B cell (primary cell): ENCODE measurements around the gene DNAJC6. TPM values are rescaled to one million over a fixed set of nuclear protein-coding genes. Genes with fewer than 3 reads are reported as not detected.

ENCODE experiments used
- ATAC-seq: fragments of 200-7000 bp; cut with Tn5 transposase; one replicate; pipeline ENCODE4 v1.10.0; 2021; ENCODE audit warnings: low read depth, mild to moderate bottlenecking, moderate number of reproducible peaks, moderate library complexity
- CTCF ChIA-PET: fragments of 350-600 bp; sonication (Branson Sonifier 250); formaldehyde crosslinking; loops from one replicate; lab custom pipeline; 2021; ENCODE audit warnings: antibody characterized with exemption, inconsistent platforms; lab: Charles Lee
- POLR2A ChIA-PET: fragments of 350-600 bp; sonication (Branson Sonifier 250); formaldehyde crosslinking; loops from one replicate; lab custom pipeline; 2021; ENCODE audit warnings: antibody characterized with exemption; lab: Charles Lee
- DNase-seq: peaks from one replicate; pipeline ENCODE4 v3.0.0; 2013
- H2AFZ ChIP-seq: 2 replicates; pipeline ENCODE4 v1.6.1; 2012; ENCODE audit warnings: mild to moderate bottlenecking, low read depth, low read length; ENCODE audit not compliant: insufficient read depth, poor library complexity, severe bottlenecking
- H3K27ac ChIP-seq, 2 donors: 1 replicate in 1 of 2; 2 replicates in 1 of 2; pipeline ENCODE4 v1.5.1; 2012 to 2013; ENCODE audit warnings: low read length in 2 of 2, mild to moderate bottlenecking in 2 of 2, moderate library complexity in 1 of 2
- H3K27me3 ChIP-seq, 4 experiments: fragments of 200-600 bp in 1 of 4; sonication (generic) in 1 of 4; replicated peaks in 1 of 4; 1 replicate in 2 of 4; 2 replicates in 2 of 4; pipeline versions ENCODE4 v1.6.1 to v1.7.0; 2013 to 2016; ENCODE audit warnings: low read length in 3 of 4, mild to moderate bottlenecking in 2 of 4, mixed read lengths in 1 of 4, moderate library complexity in 1 of 4; ENCODE audit not compliant: insufficient read depth in 4 of 4, control insufficient read depth in 3 of 4; ENCODE audit errors: control extremely low read depth in 1 of 4
- H3K36me3 ChIP-seq, 2 experiments: replicated peaks in 1 of 2; 1 replicate in 1 of 2; 2 replicates in 1 of 2; pipeline versions ENCODE4 v1.6.1 to v1.7.1; 2013; ENCODE audit warnings: low read length in 1 of 2; ENCODE audit not compliant: insufficient read depth in 2 of 2, control insufficient read depth in 1 of 2; ENCODE audit errors: control extremely low read depth in 1 of 2, extremely low read depth in 1 of 2
- H3K4me1 ChIP-seq, 2 donors: fragments of 200-600 bp in 1 of 2; sonication (generic) in 1 of 2; 1 replicate in 1 of 2; 2 replicates in 1 of 2; pipeline versions ENCODE4 v1.5.1 to v1.6.1; 2013 to 2017; ENCODE audit warnings: low read length in 2 of 2; ENCODE audit not compliant: control insufficient read depth in 2 of 2, insufficient read depth in 2 of 2
- H3K4me2 ChIP-seq: replicated peaks from 2 replicates; pipeline ENCODE3; 2012; ENCODE audit warnings: mild to moderate bottlenecking, low read depth, low read length; ENCODE audit not compliant: poor library complexity, severe bottlenecking
- H3K4me3 ChIP-seq, 5 experiments: fragments of 200-600 bp in 1 of 5; sonication (generic) in 1 of 5; 1 replicate in 3 of 5; 2 replicates in 2 of 5; pipeline versions ENCODE4 v1.5.1 to v1.7.0; 2011 to 2016; ENCODE audit warnings: low read length in 4 of 5, mild to moderate bottlenecking in 4 of 5, low read depth in 2 of 5, control low read depth in 1 of 5, moderate library complexity in 1 of 5; ENCODE audit not compliant: insufficient read depth in 1 of 5; ENCODE audit errors: control extremely low read depth in 1 of 5, extremely low read depth in 1 of 5
- H3K79me2 ChIP-seq: fragments of 200-600 bp; sonication (generic); one replicate; pipeline ENCODE4 v1.6.0; 2016; ENCODE audit warnings: low read length; ENCODE audit not compliant: control insufficient read depth, insufficient read depth
- H3K9ac ChIP-seq: fragments of 200-600 bp; sonication (generic); 2 replicates; pipeline ENCODE4 v1.6.1; 2017; ENCODE audit warnings: mild to moderate bottlenecking, low read length, moderate library complexity
- H3K9me3 ChIP-seq, 3 donors: one replicate each; pipeline versions ENCODE4 v1.6.1 to v1.7.1; 2013; ENCODE audit warnings: low read length in 2 of 3; ENCODE audit not compliant: control insufficient read depth in 2 of 3, insufficient read depth in 1 of 3; ENCODE audit errors: control extremely low read depth in 1 of 3
- H4K20me1 ChIP-seq: 2 replicates; pipeline ENCODE4 v1.6.0; 2012; ENCODE audit warnings: mild to moderate bottlenecking, low read length; ENCODE audit not compliant: insufficient read depth, control insufficient read depth, poor library complexity, severe bottlenecking
- H3K27ac Mint-ChIP-seq: one replicate; pipeline ENCODE4 v1.8.0; 2021; ENCODE audit warnings: mixed read lengths
- H3K27me3 Mint-ChIP-seq: one replicate; pipeline ENCODE4 v1.8.0; 2021; ENCODE audit warnings: mixed read lengths
- H3K4me1 Mint-ChIP-seq: one replicate; pipeline ENCODE4 v1.8.0; 2021; ENCODE audit warnings: mixed read lengths
- H3K4me3 Mint-ChIP-seq: one replicate; pipeline ENCODE4 v1.8.0; 2021; ENCODE audit warnings: mixed read lengths
- H3K9me3 Mint-ChIP-seq: one replicate; pipeline ENCODE4 v1.8.0; 2022; ENCODE audit warnings: mixed read lengths; ENCODE audit not compliant: insufficient read depth
- CTCF ChIP-seq: fragments of 200-600 bp; IDR thresholded peaks from one replicate; pipeline ENCODE4 v1.8.0; 2022; ENCODE audit warnings: antibody characterized with exemption, mild to moderate bottlenecking
- EZH2 ChIP-seq: IDR thresholded peaks from 2 replicates; pipeline ENCODE4 v1.6.1; 2012; ENCODE audit warnings: borderline replicate concordance, low read depth, mild to moderate bottlenecking, moderate library complexity, low read length; ENCODE audit not compliant: insufficient read depth, poor library complexity, severe bottlenecking
- WGBS: methylation state at CpG from one replicate; pipeline ENCODE4 v1.1.5; 2013; ENCODE audit warnings: missing lambda C conversion rate; ENCODE audit not compliant: insufficient coverage; 5-methylcytosine and 5-hydroxymethylcytosine counted together
- intact Hi-C: fragments of 100-400 bp; cut with micrococcal nuclease; formaldehyde crosslinking; loops from one replicate; pipeline ENCODE4 v1.10.0; 2022
- polyA plus RNA-seq: library from polyadenylated mRNA; depleted of rRNA; stranded (reverse); fragments of >200 nt; gene quantifications from 2 replicates; pipeline ENCODE4 v1.2.3, GENCODE V29; 2012
- total RNA-seq, 2 donors: library from RNA; stranded (reverse); fragments of 120-200 nt in 1 of 2; gene quantifications; 1 replicate in 1 of 2; 2 replicates in 1 of 2; pipeline versions ENCODE4 v1.2.3 to v1.2.4, GENCODE V29; 2013 to 2022

Gene DNAJC6
- total and polyA plus RNA-seq, 2 donors (not counting 1 experiment from before 2014, with no cell fraction given), result 0.12 to 0.69 TPM

GRCh38 chr1:65360648-65361047 is 51.3 kb downstream of the DNAJC6 start:
- TF ChIP-seq EZH2 (no peak), CTCF (no peak)
- H3K4me3 Mint-ChIP-seq, result no peak overlapping the region
- no peaks in the 10 kb centered on the region for H3K36me3 ChIP-seq
- intact Hi-C loops, result no loop called here
- ATAC-seq (no peak), DNase-seq (no peak)
- no peaks in the 10 kb centered on the region for H3K4me1 ChIP-seq
- H3K27me3 ChIP-seq, result no peaks in the 10 kb centered on the region
- POLR2A ChIA-PET, result no interaction called here
- H3K9me3 Mint-ChIP-seq, result no peaks in the 10 kb centered on the region
- H3K27ac Mint-ChIP-seq, result no peak overlapping the region
- H3K79me2 ChIP-seq, result no peaks in the 10 kb centered on the region
- no peaks in the 10 kb centered on the region for H3K4me1 Mint-ChIP-seq
- H3K27ac ChIP-seq, result no peak overlapping the region
- H3K4me3 ChIP-seq, result no peak overlapping the region
- CTCF ChIA-PET, result no interaction called here
- no peak overlapping the region for H3K9ac ChIP-seq
- no peak overlapping the region for H2AFZ ChIP-seq
- no peaks in the 10 kb centered on the region for H3K9me3 ChIP-seq
- peaks cover 8% of the 10 kb centered on the region for H3K27me3 Mint-ChIP-seq
- WGBS, result 93% methylated on average over 5 of the region's 5 CpGs
- no peak overlapping the region for H3K4me2 ChIP-seq
- H4K20me1 ChIP-seq, result no peaks in the 10 kb centered on the region

DNA sequence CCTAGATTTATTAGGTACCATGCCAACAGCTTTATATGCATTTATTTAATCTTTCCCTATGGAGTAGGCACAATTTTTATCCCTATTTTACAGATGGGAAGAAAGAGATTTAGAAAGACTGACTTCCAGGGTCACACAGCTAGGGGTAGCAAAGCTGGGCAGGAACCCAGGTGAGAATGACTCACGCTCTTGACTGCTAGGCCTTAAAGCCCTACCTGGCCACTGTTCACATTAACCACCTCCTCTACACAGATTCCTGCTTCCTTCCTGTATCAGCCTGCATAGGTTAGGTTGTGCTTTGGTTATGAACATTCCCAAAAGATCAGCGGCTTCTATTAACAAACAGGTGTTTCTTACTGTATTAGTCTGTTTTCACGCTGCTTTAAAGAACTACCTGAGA is 53.2 kb downstream of the DNAJC6 start:
- H3K4me1 ChIP-seq, result no peaks in the 10 kb centered on the region
- DNase-seq (no peak), ATAC-seq (no peak)
- 100% methylated on average over 1 of the region's 3 CpGs for WGBS
- no peak overlapping the region for H3K4me2 ChIP-seq
- H3K27ac Mint-ChIP-seq, result no peak overlapping the region
- no peak overlapping the region for H3K9ac ChIP-seq
- CTCF ChIA-PET, result no interaction called here
- H3K9me3 ChIP-seq, result no peaks in the 10 kb centered on the region
- no peak overlapping the region for H3K4me3 ChIP-seq
- H3K79me2 ChIP-seq, result no peaks in the 10 kb centered on the region
- no peaks in the 10 kb centered on the region for H3K27me3 ChIP-seq
- H3K36me3 ChIP-seq, result no peaks in the 10 kb centered on the region
- H2AFZ ChIP-seq, result no peak overlapping the region
- no peak overlapping the region for H3K27ac ChIP-seq
- intact Hi-C loops, result no loop called here
- TF ChIP-seq CTCF (no peak), EZH2 (no peak)
- H3K9me3 Mint-ChIP-seq, result no peaks in the 10 kb centered on the region
- H3K27me3 Mint-ChIP-seq, result peaks cover 8% of the 10 kb centered on the region
- POLR2A ChIA-PET, result no interaction called here
- H3K4me1 Mint-ChIP-seq, result no peaks in the 10 kb centered on the region
- H3K4me3 Mint-ChIP-seq, result no peak overlapping the region
- H4K20me1 ChIP-seq, result no peaks in the 10 kb centered on the region
